B cell (primary cell): Measurements from ENCODE around the gene SCRN3.

Experiments
- CTCF ChIP-seq: fragments of 200-600 bp; IDR thresholded peaks from one replicate; pipeline ENCODE4 v1.8.0; 2022; ENCODE audit warnings: antibody characterized with exemption, mild to moderate bottlenecking
- EZH2 ChIP-seq: IDR thresholded peaks from 2 replicates; pipeline ENCODE4 v1.6.1; 2012; ENCODE audit warnings: borderline replicate concordance, low read depth, mild to moderate bottlenecking, moderate library complexity, low read length; ENCODE audit not compliant: insufficient read depth, poor library complexity, severe bottlenecking

GRCh38 chr2:174403628-174404027 lies 8.1 kb downstream of the SCRN3 start:
- TF ChIP-seq CTCF, result no peak
- TF ChIP-seq EZH2, result no peak
